Measurements from ENCODE around the gene SPATA31C1. TPM values are rescaled to one million over a fixed set of nuclear protein-coding genes. Genes with fewer than 3 reads are reported as not detected.

Gene SPATA31C1
- total and polyA plus RNA-seq, 2 experiments from 2014 or later = not detected

DNA sequence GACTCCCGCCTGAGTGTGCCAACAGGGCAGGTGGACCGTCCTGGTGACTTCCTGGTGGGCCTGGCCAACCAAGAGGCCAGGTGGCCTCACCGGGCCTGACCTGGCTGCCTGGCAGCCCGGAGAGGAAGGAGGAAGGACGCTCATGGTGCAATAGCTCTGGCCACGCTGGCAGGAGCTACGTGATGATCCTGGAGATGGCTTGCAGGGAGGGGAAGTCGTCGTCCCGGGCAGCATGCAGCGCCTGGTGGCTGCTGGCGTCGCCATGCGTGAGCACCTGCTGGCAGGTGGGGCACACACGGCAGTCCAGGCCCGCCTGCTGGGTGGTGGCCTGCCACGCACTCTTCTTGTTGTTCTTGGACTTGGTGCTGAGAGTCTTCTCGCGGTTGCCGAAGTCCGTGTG, 26.3 kb downstream of the SPATA31C1 start:
- H3K9me3 ChIP-seq (ENCODE audit: low read depth) = no peaks in the 10 kb centered on the region
- no peaks in the 10 kb centered on the region for H3F3A ChIP-seq (ENCODE audit: insufficient read depth)

GRCh38 chr9:87944682-87945081, 26.9 kb downstream of the SPATA31C1 start:
- in situ Hi-C loops (cut with MboI) = no loop called here
- Histone ChIP-seq H3K4me1 (ENCODE audit: insufficient read depth) (no peaks in the 10 kb centered on the region), H3F3A (ENCODE audit: insufficient read depth) (no peaks in the 10 kb centered on the region), H3K9ac (no peak overlapping the region), H3K27me3 (replicated peaks; ENCODE audit: insufficient read depth) (no peaks in the 10 kb centered on the region), H3K79me2 (ENCODE audit: insufficient read depth) (no peaks in the 10 kb centered on the region), H3K4me3 (no peak overlapping the region), H3K36me3 (ENCODE audit: low read depth) (no peaks in the 10 kb centered on the region), H4K20me1 (ENCODE audit: insufficient read depth) (no peaks in the 10 kb centered on the region), H3K9me3 (ENCODE audit: low read depth) (no peaks in the 10 kb centered on the region), H3K9me2 (ENCODE audit: insufficient read depth) (no peaks in the 10 kb centered on the region), H2AFZ (no peak overlapping the region), H3K4me2 (ENCODE audit: unreplicated experiment) (no peak overlapping the region), H3K27ac (no peak overlapping the region)
- DNase-seq = no peak
- WGBS, 2 experiments (ENCODE audit: low coverage in 1 of 2, low lambda C conversion rate in 2 of 2, missing lambda C conversion rate in 2 of 2) = 73 to 81% methylated on average over 5 to 21 of the region's 21 CpGs
- TF ChIP-seq EZH2phosphoT487 (IDR thresholded peaks at IDR 0.05; ENCODE audit: insufficient read depth, low read depth) (no peak), EZH2 (IDR thresholded peaks at IDR 0.05; ENCODE audit: insufficient read depth, poor library complexity, severe bottlenecking) (no peak)

More for the DNA sequence above, 26.3 kb downstream of the SPATA31C1 start:
- H3K9ac ChIP-seq = no peak overlapping the region
- H3K9me2 ChIP-seq (ENCODE audit: insufficient read depth) = no peaks in the 10 kb centered on the region
- H3K79me2 ChIP-seq (ENCODE audit: insufficient read depth) = no peaks in the 10 kb centered on the region
- H2AFZ ChIP-seq = no peak overlapping the region
- no peak overlapping the region for H3K27ac ChIP-seq
- H3K4me1 ChIP-seq (ENCODE audit: insufficient read depth) = no peaks in the 10 kb centered on the region
- no peaks in the 10 kb centered on the region for H4K20me1 ChIP-seq (ENCODE audit: insufficient read depth)
- 76 to 82% methylated on average over 13 to 21 of the region's 21 CpGs for WGBS, 2 experiments (ENCODE audit: low coverage in 1 of 2, low lambda C conversion rate in 2 of 2, missing lambda C conversion rate in 2 of 2)
- in situ Hi-C loops (cut with MboI) = no loop called here
- no peak overlapping the region for H3K4me2 ChIP-seq (ENCODE audit: unreplicated experiment)
- H3K27me3 ChIP-seq (replicated peaks; ENCODE audit: insufficient read depth) = no peaks in the 10 kb centered on the region
- no peaks in the 10 kb centered on the region for H3K36me3 ChIP-seq (ENCODE audit: low read depth)
- no peak for DNase-seq
- H3K4me3 ChIP-seq = no peak overlapping the region
- TF ChIP-seq EZH2phosphoT487 (IDR thresholded peaks at IDR 0.05; ENCODE audit: insufficient read depth, low read depth) (no peak), EZH2 (IDR thresholded peaks at IDR 0.05; ENCODE audit: insufficient read depth, poor library complexity, severe bottlenecking) (no peak)

DNA sequence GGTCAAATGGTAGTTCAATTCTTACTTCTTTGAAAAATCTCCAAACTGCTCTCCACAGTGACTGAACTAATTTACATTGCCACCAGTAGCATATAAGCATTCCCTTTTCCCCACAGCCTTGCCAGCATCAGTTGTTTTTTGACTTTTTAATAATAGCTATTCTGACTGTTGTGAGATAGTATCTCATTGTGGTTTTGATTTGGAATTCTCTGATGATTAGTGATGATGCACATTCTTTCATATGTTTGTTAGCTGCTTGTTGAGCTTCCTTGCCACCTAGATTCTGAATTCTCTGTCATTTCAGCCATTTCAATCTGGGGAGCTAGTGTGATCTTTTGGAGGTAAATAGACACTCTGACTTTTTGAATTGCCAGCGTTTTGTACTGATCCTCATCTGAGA, 32.5 kb downstream of the SPATA31C1 start:
- DNase-seq = no peak
- in situ Hi-C loops (cut with MboI) = no loop called here
- TF ChIP-seq EZH2phosphoT487 (IDR thresholded peaks at IDR 0.05; ENCODE audit: insufficient read depth, low read depth) (no peak), EZH2 (IDR thresholded peaks at IDR 0.05; ENCODE audit: insufficient read depth, poor library complexity, severe bottlenecking) (no peak)

GRCh38 chr9:87950765-87951488, 33.2 kb downstream of the SPATA31C1 start:
- no peak overlapping the region for H3K4me3 ChIP-seq
- no peaks in the 10 kb centered on the region for H3K4me1 ChIP-seq (ENCODE audit: insufficient read depth)
- H3K9me3 ChIP-seq (ENCODE audit: low read depth) = no peaks in the 10 kb centered on the region
- H3K36me3 ChIP-seq (ENCODE audit: low read depth) = no peaks in the 10 kb centered on the region
- H2AFZ ChIP-seq = no peak overlapping the region
- in situ Hi-C loops (cut with MboI) = no loop called here
- no peak overlapping the region for H3K4me2 ChIP-seq (ENCODE audit: unreplicated experiment)
- H3K27me3 ChIP-seq (replicated peaks; ENCODE audit: insufficient read depth) = no peaks in the 10 kb centered on the region
- DNase-seq = peak; percentile 50
- no peaks in the 10 kb centered on the region for H4K20me1 ChIP-seq (ENCODE audit: insufficient read depth)
- no peak overlapping the region for H3K27ac ChIP-seq
- 56 to 60% methylated on average over 4 of the region's 4 CpGs for WGBS, 2 experiments (ENCODE audit: low coverage in 1 of 2, low lambda C conversion rate in 2 of 2, missing lambda C conversion rate in 2 of 2)
- no peaks in the 10 kb centered on the region for H3K9me2 ChIP-seq (ENCODE audit: insufficient read depth)
- no peaks in the 10 kb centered on the region for H3K79me2 ChIP-seq (ENCODE audit: insufficient read depth)
- H3K9ac ChIP-seq = no peak overlapping the region
- no peaks in the 10 kb centered on the region for H3F3A ChIP-seq (ENCODE audit: insufficient read depth)
- TF ChIP-seq EZH2phosphoT487 (IDR thresholded peaks at IDR 0.05; ENCODE audit: insufficient read depth, low read depth) (no peak), EZH2 (IDR thresholded peaks at IDR 0.05; ENCODE audit: insufficient read depth, poor library complexity, severe bottlenecking) (no peak)

More for the DNA sequence above, 32.5 kb downstream of the SPATA31C1 start:
- H3K36me3 ChIP-seq (ENCODE audit: low read depth) = no peaks in the 10 kb centered on the region
- H3K4me1 ChIP-seq (ENCODE audit: insufficient read depth) = no peaks in the 10 kb centered on the region
- no peaks in the 10 kb centered on the region for H3K27me3 ChIP-seq (replicated peaks; ENCODE audit: insufficient read depth)
- H3K27ac ChIP-seq = no peak overlapping the region
- no peak overlapping the region for H3K4me3 ChIP-seq
- H3K79me2 ChIP-seq (ENCODE audit: insufficient read depth) = no peaks in the 10 kb centered on the region
- WGBS, 2 experiments (ENCODE audit: low coverage in 1 of 2, low lambda C conversion rate in 2 of 2, missing lambda C conversion rate in 2 of 2) = 0% methylated on average over 1 of the region's 1 CpG
- no peak overlapping the region for H3K4me2 ChIP-seq (ENCODE audit: unreplicated experiment)
- H3F3A ChIP-seq (ENCODE audit: insufficient read depth) = no peaks in the 10 kb centered on the region
- no peaks in the 10 kb centered on the region for H4K20me1 ChIP-seq (ENCODE audit: insufficient read depth)
- no peak overlapping the region for H3K9ac ChIP-seq
- H3K9me3 ChIP-seq (ENCODE audit: low read depth) = no peaks in the 10 kb centered on the region
- no peaks in the 10 kb centered on the region for H3K9me2 ChIP-seq (ENCODE audit: insufficient read depth)
- no peak overlapping the region for H2AFZ ChIP-seq
